Muscle of arm (tissue), 12 donors: ENCODE results near the gene PAMR1. TPM values are rescaled to one million over a fixed set of nuclear protein-coding genes. Genes with fewer than 3 reads are reported as not detected.

ENCODE experiments used
- DNase-seq: peaks from one replicate; pipeline ENCODE4 v3.0.0-alpha.2; 2013
- polyA plus RNA-seq, 12 donors: library from polyadenylated mRNA; unstranded; fragments of 120-200 nt; gene quantifications; one replicate each; pipeline ENCODE4 v1.2.1, GENCODE V29; 2013; ENCODE audit not compliant: insufficient read length in 12 of 12

Gene PAMR1
- polyA plus RNA-seq, 12 donors = 10.6 to 35.4 (median 14.7) TPM; not detected in 1

- no peak for DNase-seq
These were observed 24.7 kb downstream of the PAMR1 start for GRCh38 chr11:35500744-35501143.

DNA sequence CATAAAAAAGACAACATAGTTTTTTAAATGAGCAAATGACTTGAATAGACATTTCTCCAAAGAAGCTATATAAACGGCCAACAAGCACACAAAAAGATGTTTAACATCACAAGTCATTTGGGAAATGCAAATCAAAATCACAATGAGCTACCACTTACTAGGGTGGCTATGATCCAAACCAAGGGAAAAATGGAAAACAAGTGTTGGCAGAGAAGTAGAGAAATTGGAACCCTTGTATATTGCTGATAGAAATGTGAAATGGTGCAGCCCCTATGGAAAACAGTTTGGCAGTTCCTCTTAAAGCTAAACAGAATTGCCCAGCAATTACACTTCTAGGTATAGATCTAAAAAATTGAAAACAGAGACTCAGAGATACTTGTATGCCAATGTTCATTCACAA, 29.0 kb downstream of the PAMR1 start:
- no peak for DNase-seq

- DNase-seq = peak; percentile 53
These were observed 30.4 kb downstream of the PAMR1 start for GRCh38 chr11:35494957-35495490.

DNA sequence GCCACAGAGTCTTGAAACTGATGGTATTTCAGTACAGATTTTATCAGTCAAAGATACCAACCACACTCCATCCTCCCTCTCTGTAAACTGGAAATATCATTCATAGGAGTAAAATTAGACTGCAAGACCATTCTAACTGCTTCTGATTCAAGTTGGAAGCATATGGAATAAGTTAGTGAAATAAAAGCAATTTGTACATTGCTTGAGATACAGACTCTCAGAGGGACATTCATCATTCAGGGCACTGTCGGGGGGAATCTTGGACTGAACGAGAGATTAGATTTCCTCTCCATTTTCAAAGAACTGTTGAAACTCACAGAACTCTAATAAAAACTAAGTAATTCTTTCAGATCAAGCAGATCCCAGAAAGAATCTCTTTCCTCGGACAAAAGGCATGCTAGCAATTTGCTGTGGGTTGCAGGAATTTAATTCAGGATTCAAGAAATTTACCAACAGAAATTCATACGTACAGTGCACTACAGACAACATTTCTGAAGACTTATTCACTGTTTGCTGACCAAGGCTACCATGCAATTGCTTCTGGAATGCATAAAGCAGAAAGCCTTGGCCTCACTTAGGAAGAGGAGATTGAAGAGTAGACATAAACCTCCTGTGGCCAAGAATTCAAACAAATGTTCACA, 34.1 kb downstream of the PAMR1 start:
- no peak for DNase-seq

DNA sequence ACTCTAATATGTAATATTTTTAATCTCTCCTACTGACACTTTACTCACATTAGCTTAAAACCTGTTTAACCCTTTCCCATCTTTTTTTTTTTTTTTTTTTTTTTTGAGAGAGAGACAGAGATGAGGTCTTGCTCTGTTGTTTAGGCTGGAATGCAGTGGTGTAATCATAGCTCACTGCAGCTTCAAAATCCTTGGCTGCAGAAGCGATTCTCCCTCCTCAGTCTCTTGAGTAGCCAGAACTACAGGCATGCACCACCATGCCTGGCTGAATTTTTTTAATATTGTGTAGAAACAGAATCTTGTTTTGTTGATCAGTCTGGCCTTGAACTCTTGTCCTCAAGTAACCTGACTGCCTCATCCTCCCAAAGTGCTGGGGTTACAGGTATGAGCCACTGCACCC, 37.3 kb downstream of the PAMR1 start:
- no peak for DNase-seq

GRCh38 chr11:35487532-35488078, 37.8 kb downstream of the PAMR1 start:
- DNase-seq = no peak

DNA sequence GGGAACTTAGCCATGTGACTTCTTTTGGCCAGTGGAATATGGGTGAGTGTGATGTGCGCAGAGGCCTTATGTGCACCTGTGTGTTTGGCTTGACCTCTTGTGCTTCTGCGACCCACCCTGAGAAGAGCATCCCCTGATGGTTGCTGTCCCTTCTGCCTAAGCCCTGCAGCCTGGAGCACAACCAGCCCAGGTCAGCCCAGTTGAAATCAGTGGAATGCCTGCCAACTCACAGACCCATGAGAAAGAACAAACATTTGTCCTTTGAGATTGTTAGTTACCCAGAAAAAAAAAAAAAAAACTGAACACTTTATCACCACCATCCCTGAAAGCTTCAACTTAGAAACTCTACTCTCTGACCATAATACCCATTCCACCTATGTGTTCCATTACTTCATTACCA, 38.5 kb downstream of the PAMR1 start:
- no peak for DNase-seq

- DNase-seq = no peak
These were observed 39.0 kb downstream of the PAMR1 start for GRCh38 chr11:35486446-35486845.

- DNase-seq = peak; percentile 81
These were observed 39.6 kb downstream of the PAMR1 start for GRCh38 chr11:35485656-35486322.

DNA sequence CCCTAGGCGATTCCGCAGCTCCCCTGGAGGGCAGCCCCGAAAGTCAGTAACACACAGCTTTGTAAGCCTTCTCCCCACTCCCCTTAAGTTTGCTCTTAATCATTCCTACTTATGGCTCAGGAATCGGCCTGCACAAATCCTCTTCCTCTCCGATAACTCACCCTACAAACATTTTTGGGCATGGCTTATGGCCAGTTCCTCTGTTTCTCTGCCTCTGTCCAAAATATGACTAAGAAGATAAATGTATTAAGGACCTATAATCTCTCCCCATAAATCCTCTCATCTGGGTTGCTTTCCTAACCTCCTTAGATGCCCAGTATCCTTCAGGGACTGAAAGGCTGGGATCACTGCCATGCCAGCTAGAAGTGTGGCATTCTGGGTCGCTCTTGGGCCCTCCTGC, 41.0 kb downstream of the PAMR1 start:
- DNase-seq = no peak

DNA sequence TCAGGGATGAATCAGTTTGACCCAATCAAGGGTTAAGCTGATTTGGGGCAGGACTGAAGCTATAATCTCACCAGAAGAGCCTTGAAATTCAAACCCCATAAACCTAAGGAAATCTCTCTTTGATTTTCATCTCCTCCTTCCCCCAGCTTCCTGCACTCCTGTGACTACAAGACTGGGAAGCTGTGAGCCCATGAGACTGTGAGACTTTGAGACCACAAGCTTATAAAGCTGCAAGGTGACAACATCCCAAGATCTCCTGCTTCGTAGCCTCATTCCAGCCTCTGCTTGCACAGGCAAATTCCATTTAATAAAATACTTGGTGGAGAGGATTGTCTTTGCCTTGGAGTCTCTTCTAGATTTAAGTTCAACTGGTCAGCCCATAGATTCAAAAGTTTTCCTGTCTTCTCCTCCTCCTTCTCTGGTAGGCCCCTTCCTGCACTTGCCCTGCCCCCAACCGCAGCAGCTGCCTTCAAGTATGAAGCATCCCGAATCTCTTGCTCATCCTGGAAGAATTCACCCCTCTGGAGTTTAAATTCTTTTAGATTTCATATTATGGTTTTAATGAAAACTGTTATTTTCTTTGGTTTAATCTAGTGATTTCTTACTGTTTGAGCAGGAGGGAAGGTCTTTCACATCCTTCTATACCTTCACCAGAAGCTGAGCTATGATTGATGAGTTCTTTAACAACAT, 42.1 kb downstream of the PAMR1 start:
- DNase-seq = no peak

DNA sequence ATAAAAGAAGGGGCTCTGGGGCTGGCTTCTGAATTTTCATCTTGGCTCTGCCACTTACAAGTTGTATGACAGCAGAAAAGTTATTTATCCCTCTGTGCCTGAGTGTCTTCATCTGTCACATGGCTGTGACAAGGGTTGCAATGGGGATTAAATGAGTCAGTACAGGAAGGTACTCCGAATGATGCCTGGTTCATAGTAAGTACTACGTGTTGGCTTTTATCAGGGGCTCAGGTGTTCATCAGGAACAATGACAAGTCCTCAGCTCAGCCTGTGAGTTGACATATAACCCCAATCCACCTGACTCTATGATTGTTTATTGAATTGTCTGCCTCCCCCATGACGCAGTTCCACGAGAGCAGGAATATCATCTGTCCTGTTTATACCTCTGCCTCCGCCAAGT, 45.7 kb downstream of the PAMR1 start:
- DNase-seq = no peak

DNA sequence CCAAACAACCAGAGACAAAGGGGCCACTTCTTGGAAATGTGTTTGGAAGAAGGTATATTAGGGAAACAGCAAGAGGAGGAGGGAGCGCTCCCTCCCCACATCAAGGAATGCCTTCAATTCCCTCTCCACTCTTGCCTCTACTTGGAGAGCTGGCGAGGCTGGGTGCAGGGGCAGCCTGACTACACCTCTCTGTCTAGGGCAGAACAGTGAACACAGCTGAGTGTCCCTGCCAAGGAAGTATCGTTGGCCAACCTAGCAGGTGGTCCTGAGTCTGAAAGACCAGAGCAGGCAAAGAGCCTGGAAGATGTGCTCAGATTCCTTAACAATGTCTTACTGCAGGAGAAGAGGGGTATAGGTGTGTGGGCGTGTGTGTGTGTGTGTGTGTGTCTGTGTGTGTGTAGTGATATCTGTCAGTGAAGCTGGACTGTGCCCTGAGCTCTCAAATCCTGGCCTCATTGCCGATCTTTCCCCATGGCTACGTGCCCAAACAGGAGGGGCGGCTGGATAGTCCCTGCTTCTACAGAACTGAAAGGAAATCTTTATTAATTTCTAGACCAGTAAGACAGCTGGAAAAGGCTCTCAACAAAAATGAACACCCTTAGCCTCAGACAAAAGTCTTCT, 46.8 kb downstream of the PAMR1 start:
- no peak for DNase-seq

DNA sequence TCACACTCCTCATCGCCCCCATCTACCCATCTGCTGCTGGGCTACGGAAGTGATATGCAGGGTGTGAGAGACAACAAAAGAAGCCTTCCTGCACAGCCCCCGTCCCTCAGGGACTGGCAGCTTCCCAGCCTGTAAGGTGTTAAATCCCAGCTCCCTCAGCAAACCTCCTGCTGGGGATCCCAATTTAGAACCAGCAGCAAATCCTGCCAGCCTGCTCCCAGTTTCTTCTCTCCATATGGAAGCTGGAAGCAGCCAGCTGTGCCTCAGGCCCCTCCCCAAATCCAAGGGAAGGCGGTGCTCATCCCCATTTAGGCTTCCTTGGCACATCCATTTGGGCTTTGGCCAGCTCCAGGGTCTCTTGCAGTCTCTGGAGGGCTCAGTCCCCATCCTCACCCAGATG, 47.5 kb downstream of the PAMR1 start:
- no peak for DNase-seq

GRCh38 chr11:35474688-35475087, 50.7 kb downstream of the PAMR1 start:
- DNase-seq = no peak

- no peak for DNase-seq
These were observed 51.5 kb downstream of the PAMR1 start for GRCh38 chr11:35473795-35474374.

GRCh38 chr11:35470616-35471015, 54.8 kb downstream of the PAMR1 start:
- no peak for DNase-seq

- no peak for DNase-seq
These were observed 59.4 kb downstream of the PAMR1 start for GRCh38 chr11:35466058-35466457.

DNA sequence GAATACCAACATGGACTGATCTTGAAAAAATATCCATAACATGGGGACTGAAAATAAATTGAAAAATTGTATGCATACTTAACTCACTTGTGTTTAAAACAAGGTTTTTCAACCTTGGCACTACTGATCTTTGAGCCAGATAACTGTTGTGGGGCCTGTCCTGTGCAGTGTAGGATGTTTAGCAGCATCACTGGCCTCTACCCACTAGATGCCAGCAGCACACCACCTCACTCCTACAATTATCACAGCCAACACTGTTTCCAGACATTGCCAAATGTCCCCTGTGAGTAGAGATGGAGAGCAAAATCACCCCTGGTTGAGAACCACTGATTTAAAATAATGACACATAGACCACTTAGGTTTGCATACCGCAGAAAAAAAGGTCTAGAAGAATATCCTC, 61.1 kb downstream of the PAMR1 start:
- DNase-seq = no peak

DNA sequence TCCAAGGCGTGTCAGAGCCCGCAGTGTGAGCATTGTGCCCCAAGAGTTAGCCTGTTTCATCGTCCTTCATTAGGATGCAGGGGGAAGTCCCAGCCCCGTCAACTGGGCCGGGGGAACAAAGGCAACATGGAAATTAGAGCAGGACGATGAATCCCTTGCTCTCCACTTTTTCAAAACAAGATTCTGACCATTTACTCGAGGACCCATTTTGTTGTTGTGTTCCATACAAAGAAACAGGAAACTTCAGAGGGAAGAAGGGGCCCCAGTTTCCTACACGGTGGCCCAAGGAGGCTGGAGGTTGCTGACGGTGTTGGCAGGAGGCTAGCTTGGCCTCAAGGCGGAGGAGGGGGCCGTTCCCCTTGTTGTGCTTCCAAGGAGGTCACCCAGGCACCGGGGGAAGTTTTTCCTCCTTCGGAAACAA, 62.1 kb downstream of the PAMR1 start:
- no peak for DNase-seq

GRCh38 chr11:35461917-35462538, 63.4 kb downstream of the PAMR1 start:
- no peak for DNase-seq
